GM19438 (cell line): Measurements from ENCODE around the gene HDAC4.

Experiments used
- ATAC-seq: cut with Tn5 transposase; IDR thresholded peaks from one replicate; pipeline ENCODE4 v1.9.1; 2021; ENCODE audit warnings: low read depth; ENCODE audit not compliant: unreplicated experiment

The HDAC4 gene

DNA sequence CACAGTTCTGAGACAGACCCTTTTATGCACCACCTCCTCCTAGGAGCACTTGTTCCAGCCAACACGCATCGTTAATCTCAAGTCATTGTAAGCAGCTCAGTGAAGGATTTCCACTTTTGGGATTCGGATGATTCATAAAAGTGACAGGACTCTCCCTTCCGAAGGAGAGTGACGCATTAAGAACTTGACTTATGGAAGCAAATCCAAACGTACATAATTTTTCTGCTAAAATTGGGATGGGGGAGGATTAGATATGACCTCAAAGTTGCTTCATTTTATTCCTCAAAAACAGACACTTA, 387.2 kb downstream of the HDAC4 start:
- no peak for ATAC-seq

DNA sequence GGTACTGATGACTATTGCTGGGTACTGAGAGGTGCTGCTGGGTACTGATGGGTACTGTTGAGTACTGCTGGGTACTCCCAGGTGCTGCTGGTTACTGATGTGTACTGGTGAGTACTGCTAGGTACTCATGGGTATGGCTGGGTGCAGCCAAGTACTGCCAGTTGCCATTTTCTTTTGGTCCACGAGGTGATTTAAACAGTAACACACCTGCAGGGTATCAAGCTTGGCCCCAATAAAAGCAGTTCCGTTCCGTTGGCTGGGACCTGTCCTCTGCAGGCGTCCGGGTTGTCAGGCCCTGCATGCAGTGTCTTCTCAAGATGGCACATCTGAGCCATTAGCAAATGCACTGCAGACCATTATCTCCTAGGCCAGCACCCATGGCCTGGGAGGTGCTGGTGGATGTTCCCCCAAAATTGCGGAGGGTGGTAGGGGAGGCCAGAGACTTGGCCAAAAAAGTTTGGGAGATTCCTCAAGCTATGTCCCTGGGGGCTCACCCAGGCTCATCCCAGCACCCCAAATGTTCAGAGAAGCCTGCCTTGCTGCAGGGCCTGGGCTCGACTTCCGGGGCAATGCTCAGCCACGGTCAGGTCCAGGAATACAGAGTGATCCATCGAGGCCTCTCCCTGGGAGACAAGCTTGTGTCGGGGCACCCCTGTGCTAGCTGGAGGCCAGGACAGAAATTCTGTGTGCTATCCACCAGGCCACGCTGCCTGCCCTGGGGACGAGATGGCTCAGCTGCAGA, 387.7 kb downstream of the HDAC4 start:
- no peak for ATAC-seq

DNA sequence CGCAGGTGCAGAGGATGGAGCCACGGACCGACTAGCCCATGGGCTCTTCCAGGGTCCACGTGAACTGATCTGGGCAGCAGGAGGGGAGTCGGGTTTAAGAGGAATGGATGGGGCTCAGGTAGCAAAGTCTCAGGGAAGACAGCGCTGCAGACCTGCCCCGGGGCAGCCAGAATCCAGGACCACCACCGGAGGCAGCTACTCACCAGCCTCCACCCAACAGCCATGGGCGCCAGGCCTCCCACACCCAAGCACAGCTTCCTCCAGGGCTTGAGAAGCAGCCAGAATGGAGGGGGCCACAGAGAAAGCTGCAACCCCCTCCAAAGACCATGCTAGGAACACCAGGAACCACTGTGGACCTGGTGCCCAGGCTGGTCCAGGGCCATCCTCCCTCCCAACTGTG, 388.6 kb downstream of the HDAC4 start:
- no peak for ATAC-seq

DNA sequence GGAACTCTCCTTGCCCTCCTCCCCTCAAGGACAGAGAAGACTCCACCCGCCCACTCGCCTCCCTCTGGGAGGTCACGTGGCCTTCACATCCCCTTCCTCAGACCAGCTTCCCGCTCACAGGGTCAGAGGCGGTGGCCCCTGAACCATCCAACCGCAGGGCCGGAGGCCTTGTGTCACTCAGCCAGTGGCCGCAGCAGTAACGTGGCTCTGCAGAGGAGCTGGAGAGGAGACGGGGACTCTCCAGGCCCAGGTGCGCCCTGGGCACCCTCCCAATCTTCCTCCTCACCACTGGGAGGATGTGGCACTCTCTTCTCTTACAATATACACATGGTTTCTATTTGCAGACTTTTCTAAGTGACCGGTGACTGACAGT, 391.2 kb downstream of the HDAC4 start:
- ATAC-seq = no peak

DNA sequence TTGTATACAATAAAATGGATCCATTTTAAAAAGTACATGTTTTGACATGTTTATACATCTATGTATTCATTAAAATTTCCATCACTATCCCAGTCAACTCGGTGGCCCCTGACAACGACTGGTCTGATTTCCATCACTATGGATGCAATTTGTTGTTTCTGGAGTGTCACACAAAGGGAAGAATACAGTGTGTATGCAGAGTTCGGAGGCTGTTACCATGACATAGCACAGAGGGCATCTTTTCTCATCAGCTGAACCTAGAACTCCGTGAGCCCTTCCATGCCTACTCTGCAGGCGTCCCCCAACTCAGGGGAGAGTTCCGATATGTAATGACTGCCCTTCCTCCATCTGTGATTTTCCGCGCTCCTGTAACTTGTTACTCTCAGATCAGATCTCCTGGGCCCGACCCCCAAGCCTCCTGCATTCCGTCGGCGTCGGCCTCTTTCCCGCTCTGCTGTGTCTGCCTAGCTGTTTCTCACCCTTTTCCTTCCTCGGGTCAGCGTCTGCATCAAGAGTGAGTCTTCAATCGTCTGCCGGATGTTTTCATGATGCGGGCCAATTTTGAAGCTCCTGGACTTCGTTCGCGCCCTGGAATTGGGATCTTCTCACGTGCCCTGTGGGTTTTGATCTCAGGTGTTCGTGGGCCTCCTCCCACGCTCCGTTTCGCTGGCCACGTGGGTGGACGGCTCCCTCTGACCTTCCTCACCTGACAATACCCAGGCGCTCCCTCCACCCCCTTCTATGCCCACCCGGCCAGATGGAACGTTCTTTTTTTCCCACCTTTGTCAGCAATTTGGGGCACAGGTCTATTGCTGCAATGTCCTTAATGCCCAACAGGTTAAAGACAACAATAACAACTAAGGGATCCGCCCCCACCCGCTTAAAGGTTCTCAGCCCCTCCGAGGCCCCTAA, 391.9 kb downstream of the HDAC4 start:
- no peak for ATAC-seq

DNA sequence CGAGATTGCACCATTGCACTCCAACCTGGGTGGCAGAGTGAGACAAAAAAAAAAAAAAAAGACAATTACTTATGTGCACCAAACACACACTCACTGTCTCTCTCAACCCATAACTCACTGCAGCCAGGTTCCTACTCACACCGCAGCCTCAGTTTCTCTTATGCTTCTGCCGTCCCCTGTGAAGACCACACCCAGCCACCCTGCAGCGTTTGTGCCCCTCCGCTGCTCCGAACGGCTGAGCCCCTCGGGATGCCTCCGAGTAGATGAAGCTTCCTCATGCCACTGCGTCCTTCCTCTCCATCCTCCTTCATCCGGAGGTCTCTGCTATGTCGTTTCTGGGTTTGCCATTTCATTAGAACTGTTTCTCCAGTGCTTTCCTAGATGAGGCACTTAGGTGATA, 392.8 kb downstream of the HDAC4 start:
- no peak for ATAC-seq

DNA sequence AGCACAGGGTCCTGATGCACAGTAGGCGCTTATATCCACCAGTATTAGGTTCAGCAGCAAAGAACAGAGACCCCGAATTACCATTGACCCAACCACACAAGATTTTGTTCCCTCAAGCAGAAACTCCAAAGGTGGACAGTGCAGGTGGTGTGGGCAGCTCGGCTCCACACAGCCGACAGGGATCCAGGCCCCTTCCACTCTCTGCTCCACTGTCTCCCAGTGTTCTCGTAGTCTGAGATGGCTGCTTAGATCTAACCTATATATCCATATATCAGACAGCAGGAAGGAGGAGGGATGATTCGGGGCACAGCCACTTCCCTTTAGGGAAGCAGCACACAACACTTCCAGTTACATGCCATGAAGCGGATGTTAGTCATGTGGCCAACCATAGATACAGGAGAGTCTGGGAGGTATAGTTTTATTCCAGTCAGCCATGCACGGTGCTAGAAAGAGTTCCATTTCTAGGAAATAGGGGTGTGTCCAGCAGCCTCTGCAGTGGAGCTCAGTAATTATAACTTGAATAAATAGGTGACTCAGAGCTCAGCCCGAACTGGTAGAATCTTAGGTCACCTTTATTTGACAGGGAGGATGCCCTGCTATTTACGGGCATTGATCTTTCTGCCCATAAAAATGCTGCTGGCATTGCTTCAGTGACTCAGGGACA, 394.1 kb downstream of the HDAC4 start:
- ATAC-seq = no peak

DNA sequence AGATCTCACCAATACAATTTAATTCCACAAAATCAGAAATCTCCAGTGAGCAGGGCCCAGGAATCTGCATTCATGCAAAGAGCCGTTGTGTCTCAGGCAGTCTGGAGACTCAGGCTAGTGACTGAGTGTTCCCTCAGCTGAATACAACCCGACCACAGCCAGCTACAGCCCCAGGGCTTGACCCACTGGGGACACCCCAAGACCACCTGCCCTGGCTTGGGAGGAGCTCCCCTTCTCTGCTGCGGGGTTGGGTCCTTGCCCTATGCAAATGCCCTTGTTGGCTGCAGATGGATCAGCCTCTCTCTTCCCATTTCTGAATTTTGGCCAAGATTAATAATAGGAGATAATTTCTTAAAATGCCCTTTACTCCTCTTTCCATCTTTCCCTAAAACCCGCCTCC, 395.2 kb downstream of the HDAC4 start:
- no peak for ATAC-seq

DNA sequence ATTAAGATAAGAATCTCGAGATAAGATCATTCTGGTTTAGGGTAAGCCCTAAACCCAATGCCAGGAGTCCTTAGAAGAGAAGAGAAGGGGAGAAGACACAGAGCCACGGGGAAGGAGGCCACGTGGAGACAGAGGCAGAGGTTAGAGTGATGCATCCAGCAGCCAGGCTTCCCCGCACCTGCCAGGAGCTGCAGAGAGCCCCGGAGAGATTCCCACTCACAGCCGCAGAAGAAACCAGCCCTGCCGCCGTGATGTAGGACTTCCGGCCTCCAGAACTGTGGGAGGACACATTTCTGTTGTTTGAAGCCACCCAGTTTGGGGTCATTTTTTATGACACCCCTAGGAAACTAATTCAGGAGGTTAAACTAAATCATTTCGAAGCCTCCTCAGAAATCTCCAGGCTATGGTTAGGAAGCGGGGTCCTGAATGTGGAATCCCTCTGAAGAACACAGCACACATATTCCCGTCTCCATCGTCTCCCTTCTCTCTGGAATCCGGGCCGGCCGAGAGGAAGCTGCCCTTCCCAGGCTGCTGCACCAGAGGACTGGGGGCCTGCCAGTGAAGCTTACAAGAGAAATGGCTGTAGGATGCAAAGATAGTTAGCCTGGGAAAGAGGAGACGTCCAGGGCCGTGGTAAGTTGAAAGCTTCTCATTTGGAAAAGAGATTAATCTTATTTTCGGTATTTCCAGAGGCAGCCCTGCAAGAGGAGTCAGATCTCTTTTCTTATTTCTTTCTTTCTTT, 396.4 kb downstream of the HDAC4 start:
- ATAC-seq = no peak

DNA sequence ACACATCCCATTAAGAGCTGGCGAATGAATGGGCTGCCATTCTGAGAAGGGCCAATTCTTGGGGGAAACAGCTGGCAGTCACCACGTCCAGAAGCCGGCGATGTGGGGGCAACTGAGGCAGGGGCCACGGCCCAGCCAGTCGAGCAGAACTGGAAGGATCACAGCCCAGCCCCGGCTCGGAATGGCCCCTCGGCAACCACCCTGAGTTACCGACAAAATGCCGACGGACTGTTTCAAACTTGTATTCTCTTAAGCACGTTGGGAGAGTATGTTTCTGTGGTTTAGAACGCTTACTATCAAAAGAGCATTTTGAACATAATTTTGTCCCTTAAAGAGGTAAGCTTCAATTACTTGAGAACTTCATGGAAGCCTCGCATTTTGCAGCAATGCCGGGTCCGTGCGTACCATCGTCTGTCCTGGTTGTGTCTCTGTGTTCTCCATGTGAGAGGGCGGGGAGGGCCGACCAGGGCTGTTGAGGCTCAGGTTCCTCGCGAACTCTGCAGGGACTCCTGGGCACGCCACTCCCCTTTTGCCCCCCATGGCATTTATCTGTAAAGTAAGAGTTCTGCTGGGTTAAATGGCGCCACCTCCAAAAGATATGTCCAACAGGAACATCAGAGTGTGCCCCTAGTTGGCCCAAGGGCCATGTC, 397.1 kb downstream of the HDAC4 start:
- no peak for ATAC-seq

DNA sequence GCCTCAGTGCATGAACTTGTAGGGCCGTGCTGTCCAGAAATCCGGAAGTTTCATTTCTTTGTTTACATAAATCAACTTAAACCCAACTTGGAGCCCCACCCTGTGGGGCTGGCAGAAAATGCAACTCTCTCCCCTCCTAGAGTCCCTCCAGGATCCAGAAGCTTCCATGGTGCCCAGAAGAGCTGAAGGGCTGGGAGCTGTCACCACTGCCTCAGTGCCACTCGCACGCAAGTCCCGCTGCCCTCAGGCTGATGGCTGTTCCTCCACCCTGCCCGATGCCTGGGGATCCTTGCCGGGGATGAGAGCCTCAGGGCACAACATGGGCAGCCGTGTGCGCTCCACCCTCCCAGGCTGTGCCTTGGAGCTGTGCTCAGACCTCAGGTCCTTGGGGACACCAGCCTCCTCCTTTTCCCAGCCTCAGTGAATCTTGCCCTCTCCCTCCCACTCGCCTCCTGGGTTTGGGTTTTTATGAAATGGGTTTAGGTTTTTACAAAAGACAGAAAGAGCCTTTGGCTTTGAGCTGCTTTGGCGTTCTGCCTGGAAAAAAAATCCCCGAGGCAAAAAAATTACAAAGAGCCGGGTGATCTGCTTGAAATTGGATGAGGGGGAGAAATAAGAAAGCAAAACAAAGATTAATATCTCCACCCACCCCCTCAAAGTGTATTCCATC, 397.7 kb downstream of the HDAC4 start:
- ATAC-seq = no peak

DNA sequence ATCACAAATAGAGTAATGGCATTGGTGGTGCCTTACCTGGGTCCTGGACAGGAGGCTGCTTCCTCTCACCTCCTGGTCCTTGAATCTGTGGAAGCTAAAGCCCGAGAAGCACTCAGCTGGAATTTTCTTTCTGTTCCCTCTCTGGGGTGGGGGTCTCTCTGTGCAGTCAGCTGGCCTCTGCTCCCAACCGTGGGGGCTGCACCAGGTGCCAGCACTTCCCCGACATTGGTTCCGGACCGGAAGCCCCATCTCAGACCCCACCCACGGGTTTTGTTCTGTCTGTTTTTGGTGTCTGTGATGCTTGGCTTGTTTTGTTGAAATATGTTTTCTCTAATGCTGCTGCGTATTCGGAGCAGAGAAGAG, 398.2 kb downstream of the HDAC4 start:
- no peak for ATAC-seq

DNA sequence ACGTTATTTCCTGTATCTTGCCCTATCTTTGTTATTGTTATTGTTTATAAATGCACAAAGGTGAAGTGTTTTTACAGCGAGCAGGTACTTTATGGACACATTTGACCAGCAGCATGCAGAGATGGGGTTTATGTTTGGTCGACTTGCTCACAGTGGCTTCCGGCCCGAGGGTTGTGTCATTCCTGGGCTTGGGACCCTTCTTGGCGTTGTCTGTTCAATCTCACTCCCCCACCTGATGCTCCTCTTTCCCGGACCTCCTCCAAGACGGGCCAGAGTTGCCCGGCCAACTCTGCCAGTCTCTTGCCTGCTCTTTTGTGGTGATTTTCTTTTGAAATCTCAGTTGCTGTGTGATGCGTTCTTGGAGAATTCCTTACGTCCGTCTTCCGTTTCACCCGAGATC, 399.0 kb downstream of the HDAC4 start:
- no peak for ATAC-seq

DNA sequence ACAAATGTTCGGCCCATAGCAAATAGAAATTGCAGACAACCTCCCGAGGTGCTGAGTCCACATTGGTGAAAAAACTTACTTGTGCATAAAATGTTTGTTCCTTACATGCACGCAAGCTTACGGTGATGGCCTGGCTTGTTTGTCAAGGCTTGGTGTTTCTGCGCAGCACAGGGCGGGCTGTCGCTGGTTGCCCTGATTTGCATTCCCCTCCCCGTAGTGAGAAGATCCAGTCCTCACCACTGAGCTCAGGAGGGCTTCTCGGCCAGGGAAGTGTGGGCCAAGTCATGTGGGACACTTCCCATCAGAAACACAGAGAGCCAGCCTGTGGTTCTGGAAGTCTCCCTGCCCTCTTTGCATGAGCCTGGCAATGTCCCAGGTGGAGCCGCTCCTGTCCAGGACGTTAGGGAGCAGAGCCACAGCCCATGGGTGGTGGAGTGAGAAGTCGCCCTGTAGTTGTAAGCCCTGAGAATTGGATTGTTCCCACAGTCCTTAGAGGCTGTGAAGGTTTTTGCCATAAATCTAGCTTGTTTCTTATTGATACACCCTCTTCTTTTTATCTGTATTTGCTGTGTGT, 400.2 kb downstream of the HDAC4 start:
- ATAC-seq = no peak

DNA sequence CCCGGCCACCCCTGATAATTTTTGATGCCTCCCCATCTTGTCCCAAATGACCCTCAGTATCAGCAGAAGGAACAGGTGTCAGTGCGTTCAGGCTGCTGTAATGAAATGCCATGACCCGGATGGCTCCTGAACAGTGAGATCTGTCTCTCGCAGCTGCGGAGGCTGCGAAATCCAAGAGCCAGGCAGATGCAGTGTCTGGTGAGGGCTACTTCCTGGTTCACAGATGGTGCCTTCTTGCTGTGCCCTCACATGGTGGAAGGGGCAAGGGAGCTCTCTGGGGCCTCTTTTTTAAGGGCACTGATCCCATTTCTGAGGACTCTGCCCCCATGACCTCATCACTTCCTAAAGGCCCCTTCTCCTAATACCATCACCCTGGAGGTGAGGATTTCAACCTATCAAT, 400.7 kb downstream of the HDAC4 start:
- no peak for ATAC-seq

DNA sequence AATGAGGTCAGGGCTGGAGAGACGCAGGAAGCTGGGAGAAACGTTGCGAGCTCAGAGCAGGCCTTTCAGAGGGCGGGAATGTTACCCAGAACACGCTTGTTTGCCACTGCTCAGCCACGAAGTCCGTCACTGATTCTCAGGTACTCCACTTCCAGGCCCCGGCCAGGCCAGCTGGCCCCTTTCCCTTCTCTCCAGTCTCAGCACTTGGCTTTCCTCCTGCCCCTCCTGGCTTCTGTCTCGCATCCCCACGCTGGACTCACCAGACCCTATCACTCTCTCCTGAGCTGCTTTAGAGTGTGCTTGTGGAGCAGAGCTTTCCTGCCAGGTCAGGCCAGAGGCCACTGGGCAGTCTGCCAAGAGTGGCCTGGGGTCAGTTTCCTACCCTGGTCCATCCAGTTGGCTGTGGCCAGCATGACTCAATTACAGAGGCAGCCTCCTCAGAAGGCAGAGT, 401.5 kb downstream of the HDAC4 start:
- ATAC-seq = no peak

DNA sequence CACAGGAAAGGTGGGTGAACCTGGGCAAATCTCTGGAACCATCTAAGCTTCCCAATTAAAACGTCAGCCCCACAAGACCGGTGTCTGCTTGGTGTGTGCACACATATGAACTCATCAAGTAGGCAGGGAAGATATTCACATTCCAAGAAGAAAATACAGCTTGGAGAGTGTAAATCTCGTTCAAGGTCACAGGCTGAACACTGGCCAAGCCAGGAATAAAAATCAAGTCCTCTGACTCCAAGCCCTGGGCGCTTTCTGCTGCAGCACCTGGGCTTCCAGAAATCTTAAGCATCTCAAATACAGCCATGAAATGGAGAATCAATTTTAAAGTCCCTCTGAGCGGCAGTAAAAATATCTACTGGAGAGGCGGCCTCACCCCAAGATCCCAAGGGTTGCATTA, 402.0 kb downstream of the HDAC4 start:
- ATAC-seq = no peak
